Measurements from ENCODE around the gene ZC3HAV1.

Gene ZC3HAV1

GRCh38 chr7:139035586-139036353, 73.8 kb downstream of the ZC3HAV1 start, which contains the start of gene ZC3HAV1L:
TSS of gene ZC3HAV1L (minus strand) at chr7:139036042. CDS start at chr7:139036017, 25 bp downstream.
- H3K4me3 ChIP-seq (ENCODE audit: control insufficient read depth in 1 of 7, extremely low read depth in 1 of 7, insufficient read depth in 4 of 7, low read depth in 2 of 7, low read length in 6 of 7) = peak within 1 kb of the TSS; percentile 44 to 86 (median 79)
- no peaks in the 10 kb centered on the region for H3K9me3 ChIP-seq (ENCODE audit: control extremely low read depth in 1 of 5, control insufficient read depth in 4 of 5, insufficient read depth in 2 of 5, low read depth in 1 of 5, low read length in 4 of 5)
- peaks cover 0 to 28% (median 16%) of the 10 kb centered on the region in 4 experiments for H3K4me1 ChIP-seq (ENCODE audit: control extremely low read depth in 1 of 4, control insufficient read depth in 4 of 4, insufficient read depth in 4 of 4, low read length in 3 of 4)
- under 1% methylated on average over 77 of the region's 82 CpGs for WGBS (ENCODE audit: insufficient coverage)
- peaks cover 7 to 24% (median 16%) of the 10 kb centered on the region in 4 experiments for H3K36me3 ChIP-seq (ENCODE audit: control insufficient read depth in 4 of 4, insufficient read depth in 4 of 4, low read length in 3 of 4)
- ChIA-PET POLR2A (interaction anchor here (1.5 kb wide), 1 partner anchor 31 kb away, joined by 4 read pairs; no protein-coding TSS in a partner anchor), CTCF (interaction anchor here (0.7 to 3.6 kb wide), 4 partner anchors 10 to 40 kb away, joined by 3 to 10 read pairs (median 4); no protein-coding TSS in a partner anchor)
- no peaks in the 10 kb centered on the region for H3K27me3 ChIP-seq (replicated peaks in 2 of 5; ENCODE audit: control insufficient read depth in 4 of 5, insufficient read depth in 5 of 5, low read length in 4 of 5)
- DNase-seq = peak; percentile 66 to 86 (median 79)
- peak within 1 kb of the TSS; percentile 40 to 43 for H3K27ac ChIP-seq (ENCODE audit: insufficient read depth in 1 of 2, low read depth in 1 of 2, low read length in 2 of 2, poor library complexity in 1 of 2, severe bottlenecking in 2 of 2)

- POLR2A ChIA-PET = interaction anchor here (1.5 kb wide), 1 partner anchor 31 kb away, joined by 4 read pairs; no protein-coding TSS in a partner anchor
- H3K4me1 ChIP-seq (ENCODE audit: control extremely low read depth in 1 of 4, control insufficient read depth in 4 of 4, insufficient read depth in 4 of 4, low read length in 3 of 4) = peaks cover 0 to 28% (median 16%) of the 10 kb centered on the region in 4 experiments
- H3K27ac ChIP-seq (ENCODE audit: insufficient read depth in 1 of 2, low read depth in 1 of 2, low read length in 2 of 2, poor library complexity in 1 of 2, severe bottlenecking in 2 of 2) = peak overlapping the region in 1 of 2 experiments; percentile 43
- CTCF ChIA-PET = interaction anchor here (0.7 to 3.6 kb wide), 4 partner anchors 10 to 40 kb away, joined by 3 to 10 read pairs (median 4); no protein-coding TSS in a partner anchor
- 8% methylated on average over 25 of the region's 47 CpGs for WGBS (ENCODE audit: insufficient coverage)
- peak overlapping the region; percentile 44 to 86 (median 79) for H3K4me3 ChIP-seq (ENCODE audit: control insufficient read depth in 1 of 7, extremely low read depth in 1 of 7, insufficient read depth in 4 of 7, low read depth in 2 of 7, low read length in 6 of 7)
- H3K27me3 ChIP-seq (replicated peaks in 2 of 5; ENCODE audit: control insufficient read depth in 4 of 5, insufficient read depth in 5 of 5, low read length in 4 of 5) = no peaks in the 10 kb centered on the region
- no peaks in the 10 kb centered on the region for H3K9me3 ChIP-seq (ENCODE audit: control extremely low read depth in 1 of 5, control insufficient read depth in 4 of 5, insufficient read depth in 2 of 5, low read depth in 1 of 5, low read length in 4 of 5)
- DNase-seq = peak; percentile 22 to 64 (median 45)
- peaks cover 7 to 26% (median 21%) of the 10 kb centered on the region in 4 experiments for H3K36me3 ChIP-seq (ENCODE audit: control insufficient read depth in 4 of 4, insufficient read depth in 4 of 4, low read length in 3 of 4)
These were observed 74.5 kb downstream of the ZC3HAV1 start for GRCh38 chr7:139034855-139035585.

GRCh38 chr7:139034336-139034735, 75.2 kb downstream of the ZC3HAV1 start:
- Histone ChIP-seq H3K27me3 (replicated peaks in 2 of 5; ENCODE audit: control insufficient read depth in 4 of 5, insufficient read depth in 5 of 5, low read length in 4 of 5) (no peaks in the 10 kb centered on the region), H3K4me1 (ENCODE audit: control extremely low read depth in 1 of 4, control insufficient read depth in 4 of 4, insufficient read depth in 4 of 4, low read length in 3 of 4) (peaks cover 0 to 28% (median 16%) of the 10 kb centered on the region in 4 experiments), H3K4me3 (ENCODE audit: control insufficient read depth in 1 of 7, extremely low read depth in 1 of 7, insufficient read depth in 4 of 7, low read depth in 2 of 7, low read length in 6 of 7) (peak overlapping the region in 4 of 7 experiments; percentile 79 to 86 (median 83)), H3K36me3 (ENCODE audit: control insufficient read depth in 4 of 4, insufficient read depth in 4 of 4, low read length in 3 of 4) (peaks cover 14 to 33% (median 26%) of the 10 kb centered on the region in 4 experiments), H3K9me3 (ENCODE audit: control extremely low read depth in 1 of 5, control insufficient read depth in 4 of 5, insufficient read depth in 2 of 5, low read depth in 1 of 5, low read length in 4 of 5) (no peaks in the 10 kb centered on the region), H3K27ac (ENCODE audit: insufficient read depth in 1 of 2, low read depth in 1 of 2, low read length in 2 of 2, poor library complexity in 1 of 2, severe bottlenecking in 2 of 2) (no peak overlapping the region)
- ChIA-PET POLR2A (no interaction called here), CTCF (interaction anchor here (1.2 to 3.6 kb wide), 3 partner anchors 11 to 41 kb away, joined by 3 to 10 read pairs (median 4); no protein-coding TSS in a partner anchor)
- 96% methylated on average over 5 of the region's 5 CpGs for WGBS (ENCODE audit: insufficient coverage)
- no peak for DNase-seq

- Histone ChIP-seq H3K4me1 (ENCODE audit: control extremely low read depth in 1 of 4, control insufficient read depth in 4 of 4, insufficient read depth in 4 of 4, low read length in 3 of 4) (peaks cover 0 to 28% (median 16%) of the 10 kb centered on the region in 4 experiments), H3K27me3 (replicated peaks in 2 of 5; ENCODE audit: control insufficient read depth in 4 of 5, insufficient read depth in 5 of 5, low read length in 4 of 5) (no peaks in the 10 kb centered on the region), H3K9me3 (ENCODE audit: control extremely low read depth in 1 of 5, control insufficient read depth in 4 of 5, insufficient read depth in 2 of 5, low read depth in 1 of 5, low read length in 4 of 5) (no peaks in the 10 kb centered on the region), H3K4me3 (ENCODE audit: control insufficient read depth in 1 of 7, extremely low read depth in 1 of 7, insufficient read depth in 4 of 7, low read depth in 2 of 7, low read length in 6 of 7) (no peak overlapping the region), H3K36me3 (ENCODE audit: control insufficient read depth in 4 of 4, insufficient read depth in 4 of 4, low read length in 3 of 4) (peaks cover 18 to 39% (median 32%) of the 10 kb centered on the region in 4 experiments), H3K27ac (ENCODE audit: insufficient read depth in 1 of 2, low read depth in 1 of 2, low read length in 2 of 2, poor library complexity in 1 of 2, severe bottlenecking in 2 of 2) (no peak overlapping the region)
- 95% methylated on average over 5 of the region's 6 CpGs for WGBS (ENCODE audit: insufficient coverage)
- no peak for DNase-seq
- CTCF ChIA-PET = interaction anchor here (0.6 to 3.4 kb wide), 5 partner anchors 11 to 233 kb away, joined by 3 to 11 read pairs (median 5); no protein-coding TSS in a partner anchor
- POLR2A ChIA-PET = no interaction called here
These were observed 76.0 kb downstream of the ZC3HAV1 start for GRCh38 chr7:139033346-139034114.

GRCh38 chr7:139032473-139032872, 77.0 kb downstream of the ZC3HAV1 start:
- Histone ChIP-seq H3K36me3 (ENCODE audit: control insufficient read depth in 4 of 4, insufficient read depth in 4 of 4, low read length in 3 of 4) (peaks cover 21 to 42% (median 37%) of the 10 kb centered on the region in 4 experiments), H3K4me3 (ENCODE audit: control insufficient read depth in 1 of 7, extremely low read depth in 1 of 7, insufficient read depth in 4 of 7, low read depth in 2 of 7, low read length in 6 of 7) (no peak overlapping the region), H3K27me3 (replicated peaks in 2 of 5; ENCODE audit: control insufficient read depth in 4 of 5, insufficient read depth in 5 of 5, low read length in 4 of 5) (no peaks in the 10 kb centered on the region), H3K27ac (ENCODE audit: insufficient read depth in 1 of 2, low read depth in 1 of 2, low read length in 2 of 2, poor library complexity in 1 of 2, severe bottlenecking in 2 of 2) (no peak overlapping the region), H3K9me3 (ENCODE audit: control extremely low read depth in 1 of 5, control insufficient read depth in 4 of 5, insufficient read depth in 2 of 5, low read depth in 1 of 5, low read length in 4 of 5) (no peaks in the 10 kb centered on the region), H3K4me1 (ENCODE audit: control extremely low read depth in 1 of 4, control insufficient read depth in 4 of 4, insufficient read depth in 4 of 4, low read length in 3 of 4) (peaks cover 0 to 28% (median 16%) of the 10 kb centered on the region in 4 experiments)
- CTCF ChIA-PET = interaction anchor here (1.3 to 3.4 kb wide), 3 partner anchors 12 to 43 kb away, joined by 5 to 11 read pairs (median 6); no protein-coding TSS in a partner anchor
- POLR2A ChIA-PET = no interaction called here
- WGBS (ENCODE audit: insufficient coverage) = no CpG with 5 or more reads among the region's 4 CpGs
- no peak for DNase-seq

GRCh38 chr7:139029353-139029752, 80.2 kb downstream of the ZC3HAV1 start:
- 91% methylated on average over 3 of the region's 3 CpGs for WGBS (ENCODE audit: insufficient coverage)
- DNase-seq = no peak
- H3K9me3 ChIP-seq (ENCODE audit: control extremely low read depth in 1 of 5, control insufficient read depth in 4 of 5, insufficient read depth in 2 of 5, low read depth in 1 of 5, low read length in 4 of 5) = no peaks in the 10 kb centered on the region
- no peak overlapping the region for H3K4me3 ChIP-seq (ENCODE audit: control insufficient read depth in 1 of 7, extremely low read depth in 1 of 7, insufficient read depth in 4 of 7, low read depth in 2 of 7, low read length in 6 of 7)
- no peak overlapping the region for H3K27ac ChIP-seq (ENCODE audit: insufficient read depth in 1 of 2, low read depth in 1 of 2, low read length in 2 of 2, poor library complexity in 1 of 2, severe bottlenecking in 2 of 2)
- POLR2A ChIA-PET = no interaction called here
- H3K27me3 ChIP-seq (replicated peaks in 2 of 5; ENCODE audit: control insufficient read depth in 4 of 5, insufficient read depth in 5 of 5, low read length in 4 of 5) = no peaks in the 10 kb centered on the region
- CTCF ChIA-PET = interaction anchor here (1.8 to 5.3 kb wide), 2 partner anchors 12 to 21 kb away, joined by 5 to 39 read pairs; no protein-coding TSS in a partner anchor
- peaks cover 0 to 8% (median 4%) of the 10 kb centered on the region in 4 experiments for H3K4me1 ChIP-seq (ENCODE audit: control extremely low read depth in 1 of 4, control insufficient read depth in 4 of 4, insufficient read depth in 4 of 4, low read length in 3 of 4)
- H3K36me3 ChIP-seq (ENCODE audit: control insufficient read depth in 4 of 4, insufficient read depth in 4 of 4, low read length in 3 of 4) = peaks cover 23 to 69% (median 52%) of the 10 kb centered on the region in 4 experiments

Measured in common myeloid progenitor, CD34-positive (primary cell).